A673 (cell line): Measurements from ENCODE around the gene EIF3F. TPM values are rescaled to one million over a fixed set of nuclear protein-coding genes. Genes with fewer than 3 reads are reported as not detected.

ENCODE experiments used
- BruUV-seq: library from RNA; stranded (reverse); fragments of 400-500 nt; replicated peaks from 2 replicates; lab custom pipeline; 2021; lab: Mats Ljungman, UMichigan
- CTCF ChIA-PET: fragments of 300-600 bp; sonication (Branson Sonifier 250); formaldehyde crosslinking; loops from one replicate; lab custom pipeline; 2022; ENCODE audit warnings: antibody characterized with exemption; lab: Charles Lee
- POLR2A ChIA-PET: fragments of 300-600 bp; sonication (Branson Sonifier 250); formaldehyde crosslinking; loops from one replicate; lab custom pipeline; 2022; ENCODE audit warnings: antibody characterized with exemption; ENCODE audit not compliant: low non-redundant PET; lab: Charles Lee
- DNase-seq: peaks from one replicate; pipeline ENCODE4 v3.0.0-alpha.2; 2015; ENCODE audit warnings: low spot score
- H3K27ac ChIP-seq: fragments of 200-600 bp; sonication (generic); 2 replicates; pipeline ENCODE4 v1.5.1; 2016; ENCODE audit warnings: mixed run types, low read depth, mild to moderate bottlenecking, mixed read lengths, antibody characterized with exemption, low read length; ENCODE audit not compliant: poor library complexity, severe bottlenecking
- H3K27me3 ChIP-seq: fragments of 200-600 bp; sonication (generic); replicated peaks from 2 replicates; pipeline ENCODE4 v1.6.1; 2017; ENCODE audit warnings: mixed run types, low read depth, mild to moderate bottlenecking, mixed read lengths, antibody characterized with exemption, low read length; ENCODE audit not compliant: insufficient read depth, poor library complexity
- H3K36me3 ChIP-seq: fragments of 200-600 bp; sonication (generic); 2 replicates; pipeline ENCODE4 v1.6.1; 2016; ENCODE audit warnings: mixed run types, mild to moderate bottlenecking, mixed read lengths, antibody characterized with exemption, low read length; ENCODE audit not compliant: insufficient read depth, poor library complexity, severe bottlenecking
- H3K4me1 ChIP-seq: fragments of 200-600 bp; sonication (generic); 2 replicates; pipeline ENCODE4 v1.6.1; 2017; ENCODE audit warnings: mixed run types, mild to moderate bottlenecking, mixed read lengths, antibody characterized with exemption, low read length; ENCODE audit not compliant: insufficient read depth, poor library complexity, severe bottlenecking
- H3K4me3 ChIP-seq: fragments of 200-600 bp; sonication (generic); 2 replicates; pipeline ENCODE4 v1.5.1; 2016; ENCODE audit warnings: low read depth, mixed run types, mild to moderate bottlenecking, mixed read lengths, low read length; ENCODE audit not compliant: poor library complexity, severe bottlenecking
- H3K9me3 ChIP-seq: fragments of 200-600 bp; sonication (generic); 2 replicates; pipeline ENCODE4 v1.6.1; 2016; ENCODE audit warnings: mixed run types, low read depth, mild to moderate bottlenecking, mixed read lengths, antibody characterized with exemption, low read length; ENCODE audit not compliant: poor library complexity, severe bottlenecking
- CTCF ChIP-seq: fragments of 300-800, 200-600 bp; sonication (generic); conservative IDR thresholded peaks from 2 replicates; pipeline ENCODE4 v1.5.1; 2017; ENCODE audit warnings: low read depth, mild to moderate bottlenecking, antibody characterized with exemption, low read length, moderate library complexity, mixed read lengths
- EZH2 ChIP-seq: fragments of 200-600 bp; sonication (generic); IDR thresholded peaks from 2 replicates; pipeline ENCODE4 v1.6.1; 2017; ENCODE audit warnings: borderline replicate concordance, low read depth, mild to moderate bottlenecking, mixed read lengths, antibody characterized with exemption, low read length; ENCODE audit not compliant: poor library complexity, severe bottlenecking
- intact Hi-C: fragments of 100-400 bp; cut with micrococcal nuclease; formaldehyde crosslinking; loops from one replicate; pipeline ENCODE4 v1.10.0; 2022; ENCODE audit not compliant: unreplicated experiment
- total RNA-seq: library from RNA; stranded (reverse); gene quantifications from 2 replicates; pipeline ENCODE4 v1.2.3, GENCODE V29; 2021

EIF3F gene
- total RNA-seq, 1 experiment from 2014 or later, result 151 TPM

- peaks cover 17% of the 10 kb centered on the region for H3K27me3 ChIP-seq
- no peaks in the 10 kb centered on the region for H3K9me3 ChIP-seq
- POLR2A ChIA-PET, result no interaction called here
- no peak for DNase-seq
- BruUV-seq, result no TSS peak
- H3K27ac ChIP-seq, result no peak overlapping the region
- CTCF ChIA-PET, result no interaction called here
- no peak for TF ChIP-seq EZH2
- TF ChIP-seq CTCF, result no peak
- no peaks in the 10 kb centered on the region for H3K4me1 ChIP-seq
- intact Hi-C loops, result loop anchor here (5.0 kb wide), 1 partner anchor 42 kb away; no protein-coding TSS in a partner anchor
- no peak overlapping the region for H3K4me3 ChIP-seq
- H3K36me3 ChIP-seq, result no peaks in the 10 kb centered on the region
Observed at GRCh38 chr11:8030526-8031247, 43.5 kb downstream of the EIF3F start.

GRCh38 chr11:8031248-8032115, 44.3 kb downstream of the EIF3F start:
- Histone ChIP-seq H3K27ac (no peak overlapping the region), H3K9me3 (no peaks in the 10 kb centered on the region), H3K36me3 (no peaks in the 10 kb centered on the region), H3K4me3 (no peak overlapping the region), H3K27me3 (peaks cover 11% of the 10 kb centered on the region), H3K4me1 (no peaks in the 10 kb centered on the region)
- CTCF ChIA-PET, result no interaction called here
- TF ChIP-seq CTCF, result no peak
- no peak for TF ChIP-seq EZH2
- DNase-seq, result no peak
- no TSS peak for BruUV-seq
- POLR2A ChIA-PET, result no interaction called here
- intact Hi-C loops, result loop anchor here (2.0 to 5.0 kb wide), 2 partner anchors 41 to 67 kb away; no protein-coding TSS in a partner anchor

- no peak for DNase-seq
- intact Hi-C loops, result loop anchor here (2.0 to 5.0 kb wide), 2 partner anchors 40 to 67 kb away; no protein-coding TSS in a partner anchor
- Histone ChIP-seq H3K4me3 (no peak overlapping the region), H3K4me1 (no peaks in the 10 kb centered on the region), H3K27me3 (peaks cover 11% of the 10 kb centered on the region), H3K36me3 (no peaks in the 10 kb centered on the region), H3K9me3 (no peaks in the 10 kb centered on the region), H3K27ac (no peak overlapping the region)
- no TSS peak for BruUV-seq
- POLR2A ChIA-PET, result no interaction called here
- no peak for TF ChIP-seq CTCF
- TF ChIP-seq EZH2, result no peak
- CTCF ChIA-PET, result interaction anchor here (1.9 to 2.7 kb wide), 2 partner anchors 58 to 68 kb away, joined by 19 to 20 read pairs; no protein-coding TSS in a partner anchor
Observed at GRCh38 chr11:8032122-8032521, 45.0 kb downstream of the EIF3F start.
